Smooth muscle cell (in vitro differentiated cells): ENCODE measurements around the gene FAM83B. TPM values are rescaled to one million over a fixed set of nuclear protein-coding genes. Genes with fewer than 3 reads are reported as not detected.

Source experiments
- DNase-seq: peaks from one replicate; lab custom pipeline; 2025; ENCODE audit not compliant: unreplicated experiment; lab: John Stamatoyannopoulos, UW
- H2AFZ ChIP-seq: fragments of 200-600 bp; sonication (generic); 2 replicates; pipeline ENCODE4 v1.6.0; 2016; ENCODE audit warnings: antibody characterized with exemption, low read depth, mild to moderate bottlenecking
- H3F3A ChIP-seq: fragments of 200-600 bp; sonication (generic); 2 replicates; pipeline ENCODE4 v1.6.0; 2017; ENCODE audit warnings: antibody characterized with exemption, low read depth
- H3K27ac ChIP-seq: fragments of 200-600 bp; sonication (generic); 2 replicates; pipeline ENCODE4 v1.5.1; 2016; ENCODE audit warnings: low read depth, mild to moderate bottlenecking
- H3K27me3 ChIP-seq: fragments of 200-600 bp; sonication (generic); 2 replicates; pipeline ENCODE4 v1.6.1; 2016; ENCODE audit warnings: low read depth, mild to moderate bottlenecking
- H3K36me3 ChIP-seq: fragments of 200-600 bp; sonication (generic); 2 replicates; pipeline ENCODE4 v1.5.1; 2016; ENCODE audit warnings: low read depth
- H3K4me1 ChIP-seq: fragments of 200-600 bp; sonication (generic); 2 replicates; pipeline ENCODE4 v1.5.1; 2016; ENCODE audit warnings: low read depth
- H3K4me2 ChIP-seq: fragments of 200-600 bp; sonication (generic); 2 replicates; pipeline ENCODE4 v1.6.0; 2016; ENCODE audit warnings: mild to moderate bottlenecking
- H3K4me3 ChIP-seq: fragments of 200-600 bp; sonication (generic); 2 replicates; pipeline ENCODE4 v1.5.1; 2016; ENCODE audit warnings: mild to moderate bottlenecking
- H3K79me2 ChIP-seq: fragments of 200-600 bp; sonication (generic); 2 replicates; pipeline ENCODE4 v1.6.0; 2016; ENCODE audit warnings: low read depth, mild to moderate bottlenecking
- H3K9ac ChIP-seq: fragments of 200-600 bp; sonication (generic); 2 replicates; pipeline ENCODE4 v1.6.0; 2016; ENCODE audit warnings: low read depth
- H3K9me3 ChIP-seq: fragments of 200-600 bp; sonication (generic); replicated peaks from 2 replicates; pipeline ENCODE4 v1.5.1; 2016; ENCODE audit warnings: low read depth
- H4K20me1 ChIP-seq: fragments of 200-600 bp; sonication (generic); 2 replicates; pipeline ENCODE4 v1.6.0; 2016; ENCODE audit warnings: low read depth
- WGBS: methylation state at CpG from one replicate; pipeline ENCODE4 v1.1.7; 2016; ENCODE audit warnings: low lambda C conversion rate; 5-methylcytosine and 5-hydroxymethylcytosine counted together
- polyA plus RNA-seq: library from polyadenylated mRNA; unstranded; fragments of >200 nt; fragmentation: Nextera tagmentation; extraction: Ambion mirVana; gene quantifications from 2 replicates; pipeline ENCODE4 v1.2.1, GENCODE V29; 2016
- total RNA-seq: library from RNA; depleted of rRNA; stranded (reverse); fragments of >200 nt; gene quantifications from 2 replicates; pipeline ENCODE4 v1.2.3, GENCODE V29; 2014
- TF ChIP-seq, protein P1 (sequence below): fragments of 200-600 bp; sonication (generic); IDR thresholded peaks from 2 replicates; pipeline ENCODE4 v1.5.1; 2017; ENCODE audit warnings: borderline replicate concordance, mild to moderate bottlenecking, antibody characterized with exemption; ENCODE audit not compliant: insufficient read depth, poor library complexity, severe bottlenecking

Gene FAM83B
- total and polyA plus RNA-seq, 2 experiments from 2014 or later: 1.1 to 28.7 TPM

DNA sequence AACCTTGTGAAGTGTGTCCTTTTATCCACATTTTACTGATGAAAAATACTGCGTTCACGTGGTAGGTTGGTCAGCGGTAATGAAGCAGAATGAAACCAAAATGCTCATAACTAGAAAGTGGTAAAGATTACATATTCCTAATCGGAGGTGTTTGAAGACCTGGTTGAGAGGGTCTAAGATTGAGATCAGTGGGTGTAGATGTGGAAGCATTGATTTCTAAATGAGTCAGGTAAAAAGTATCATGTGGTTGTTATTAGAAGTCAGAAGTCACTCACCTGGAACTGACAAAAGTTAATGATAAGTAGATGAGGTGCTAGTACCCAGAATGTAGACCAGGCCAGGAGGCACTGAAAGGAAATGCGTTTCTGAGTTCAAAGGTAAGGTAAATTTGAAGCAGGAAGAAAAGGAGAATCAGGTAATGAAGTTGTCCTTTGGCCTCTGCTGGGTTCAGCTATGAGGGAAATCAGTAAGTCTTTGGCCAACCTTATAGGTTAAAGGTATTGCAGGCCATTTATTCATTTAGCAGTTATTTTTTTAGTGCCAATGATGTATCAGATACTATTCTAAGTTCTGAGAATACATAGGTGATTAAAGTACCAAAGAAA lies 31.2 kb downstream of the FAM83B start:
- Histone ChIP-seq H4K20me1 (no peaks in the 10 kb centered on the region), H3K4me3 (no peak overlapping the region), H3K27ac (no peak overlapping the region), H2AFZ (no peak overlapping the region), H3K9ac (no peak overlapping the region), H3K4me1 (peaks cover 8% of the 10 kb centered on the region), H3K27me3 (no peaks in the 10 kb centered on the region), H3K79me2 (peaks cover 9% of the 10 kb centered on the region), H3K36me3 (no peaks in the 10 kb centered on the region), H3K4me2 (no peak overlapping the region), H3F3A (peaks cover 8% of the 10 kb centered on the region), H3K9me3 (no peaks in the 10 kb centered on the region)
- TF ChIP-seq, protein P1, sequence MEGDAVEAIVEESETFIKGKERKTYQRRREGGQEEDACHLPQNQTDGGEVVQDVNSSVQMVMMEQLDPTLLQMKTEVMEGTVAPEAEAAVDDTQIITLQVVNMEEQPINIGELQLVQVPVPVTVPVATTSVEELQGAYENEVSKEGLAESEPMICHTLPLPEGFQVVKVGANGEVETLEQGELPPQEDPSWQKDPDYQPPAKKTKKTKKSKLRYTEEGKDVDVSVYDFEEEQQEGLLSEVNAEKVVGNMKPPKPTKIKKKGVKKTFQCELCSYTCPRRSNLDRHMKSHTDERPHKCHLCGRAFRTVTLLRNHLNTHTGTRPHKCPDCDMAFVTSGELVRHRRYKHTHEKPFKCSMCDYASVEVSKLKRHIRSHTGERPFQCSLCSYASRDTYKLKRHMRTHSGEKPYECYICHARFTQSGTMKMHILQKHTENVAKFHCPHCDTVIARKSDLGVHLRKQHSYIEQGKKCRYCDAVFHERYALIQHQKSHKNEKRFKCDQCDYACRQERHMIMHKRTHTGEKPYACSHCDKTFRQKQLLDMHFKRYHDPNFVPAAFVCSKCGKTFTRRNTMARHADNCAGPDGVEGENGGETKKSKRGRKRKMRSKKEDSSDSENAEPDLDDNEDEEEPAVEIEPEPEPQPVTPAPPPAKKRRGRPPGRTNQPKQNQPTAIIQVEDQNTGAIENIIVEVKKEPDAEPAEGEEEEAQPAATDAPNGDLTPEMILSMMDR: no peak
- WGBS: 97% methylated on average over 5 of the region's 5 CpGs
- no peak for DNase-seq

DNA sequence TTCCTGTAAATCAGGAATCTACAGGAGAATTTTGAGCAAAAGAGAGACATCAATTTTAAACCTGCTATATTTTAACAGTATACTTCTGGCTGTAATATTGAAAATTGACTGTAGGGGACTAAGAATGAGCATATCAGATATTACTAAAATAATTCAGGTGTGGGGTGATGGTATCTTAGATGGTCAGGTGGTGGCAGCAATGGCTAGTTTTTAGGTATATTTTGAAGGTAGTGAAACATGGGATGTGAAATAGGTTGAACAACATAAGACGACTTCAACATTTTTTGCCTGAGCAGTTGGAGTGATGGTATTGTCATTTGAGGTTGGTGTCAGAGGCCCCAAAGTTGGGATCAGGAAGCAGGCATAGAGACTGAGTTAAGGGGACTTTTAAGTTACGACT lies 32.1 kb downstream of the FAM83B start:
- no peak overlapping the region for H3K4me3 ChIP-seq
- DNase-seq: no peak
- H3K27me3 ChIP-seq: no peaks in the 10 kb centered on the region
- H3K9ac ChIP-seq: no peak overlapping the region
- 84% methylated on average over 2 of the region's 2 CpGs for WGBS
- no peaks in the 10 kb centered on the region for H3K9me3 ChIP-seq
- peak overlapping the region; percentile 29 for H3K4me2 ChIP-seq
- H3K4me1 ChIP-seq: peaks cover 8% of the 10 kb centered on the region
- H2AFZ ChIP-seq: no peak overlapping the region
- peaks cover 8% of the 10 kb centered on the region for H3F3A ChIP-seq
- H3K36me3 ChIP-seq: no peaks in the 10 kb centered on the region
- TF ChIP-seq, protein P1: no peak
- peaks cover 9% of the 10 kb centered on the region for H3K79me2 ChIP-seq
- H4K20me1 ChIP-seq: no peaks in the 10 kb centered on the region
- H3K27ac ChIP-seq: peak overlapping the region; percentile 55

DNA sequence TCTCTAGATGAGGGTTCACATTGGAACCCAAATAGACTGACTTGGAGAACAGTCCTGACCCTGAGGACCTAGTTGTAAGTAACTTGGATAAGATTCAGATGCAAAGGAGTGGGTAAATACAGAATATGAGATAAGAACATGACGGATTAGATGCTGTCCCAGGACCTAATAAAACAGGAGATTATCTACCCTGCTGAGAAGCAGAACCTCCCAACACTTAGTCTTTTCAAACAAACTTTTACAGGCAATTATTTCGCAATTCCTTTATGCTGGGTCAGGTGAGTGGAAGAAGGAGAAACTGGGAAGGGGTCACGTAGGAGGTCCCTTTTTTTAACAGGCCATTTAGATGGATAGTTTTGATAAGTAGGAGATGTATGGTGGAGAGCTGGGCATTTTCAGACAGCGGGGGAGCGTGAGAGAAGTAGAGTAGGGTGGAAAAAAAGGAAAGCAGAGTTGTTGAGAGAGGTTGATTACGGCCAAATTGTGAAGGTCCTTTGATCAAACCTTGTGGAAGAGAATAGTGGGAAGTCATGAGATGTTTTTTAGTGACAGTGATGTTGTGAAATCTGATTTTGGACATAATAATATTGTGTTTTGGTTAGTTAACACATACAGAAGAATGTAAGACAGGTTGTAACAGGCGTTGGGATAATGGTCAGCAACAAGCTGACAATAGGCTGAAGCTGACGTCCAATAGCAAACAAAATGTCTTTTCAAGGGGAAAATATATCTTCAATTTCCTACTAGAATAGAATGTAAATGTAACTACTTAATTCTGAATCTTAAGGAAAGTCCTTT lies 32.8 kb downstream of the FAM83B start:
- Histone ChIP-seq H3K27me3 (no peaks in the 10 kb centered on the region), H3K27ac (peak overlapping the region; percentile 55), H3K79me2 (peaks cover 9% of the 10 kb centered on the region), H3K36me3 (no peaks in the 10 kb centered on the region), H3K4me1 (peaks cover 8% of the 10 kb centered on the region), H4K20me1 (no peaks in the 10 kb centered on the region), H3K4me2 (peak overlapping the region; percentile 29), H2AFZ (no peak overlapping the region), H3F3A (peaks cover 8% of the 10 kb centered on the region), H3K9me3 (no peaks in the 10 kb centered on the region), H3K9ac (no peak overlapping the region), H3K4me3 (no peak overlapping the region)
- TF ChIP-seq, protein P1: no peak
- DNase-seq: no peak
- 51% methylated on average over 8 of the region's 8 CpGs for WGBS
